Liver (tissue), 3 donors: ENCODE data around the gene TMEM163.

ENCODE experiments used
- ATF3 ChIP-seq: IDR thresholded peaks from 2 replicates; pipeline ENCODE4 v1.6.1; 2016; ENCODE audit warnings: antibody characterized with exemption
- CTCF ChIP-seq: fragments of 150-350 bp; IDR thresholded peaks from 2 replicates; pipeline ENCODE4 v1.5.1; 2017; ENCODE audit warnings: improper control_type of control experiment, low read depth, low read length; ENCODE audit not compliant: missing input control
- EGR1 ChIP-seq, 2 donors: IDR thresholded peaks; 2 replicates each; pipeline ENCODE4 v1.6.1; 2016 to 2018; ENCODE audit warnings: antibody characterized with exemption in 2 of 2, low read depth in 2 of 2
- FOXA1 ChIP-seq: IDR thresholded peaks from 2 replicates; pipeline ENCODE4 v1.6.1; 2016; ENCODE audit warnings: antibody characterized with exemption
- HNF4A ChIP-seq, 2 donors: conservative IDR thresholded peaks; 2 replicates each; pipeline ENCODE4 v1.6.1; 2016; ENCODE audit warnings: antibody characterized with exemption in 2 of 2, mild to moderate bottlenecking in 2 of 2
- JUND ChIP-seq, 2 donors: IDR thresholded peaks; 2 replicates each; pipeline ENCODE4 v1.6.1; 2016; ENCODE audit warnings: antibody characterized with exemption in 2 of 2
- MAX ChIP-seq: IDR thresholded peaks from 2 replicates; pipeline ENCODE4 v1.6.1; 2016; ENCODE audit warnings: antibody characterized with exemption
- RAD21 ChIP-seq, 2 donors: IDR thresholded peaks; 2 replicates each; pipeline ENCODE4 v1.6.1; 2016; ENCODE audit warnings: antibody characterized with exemption in 2 of 2, mild to moderate bottlenecking in 2 of 2
- REST ChIP-seq: IDR thresholded peaks from 2 replicates; pipeline ENCODE4 v1.6.1; 2016; ENCODE audit warnings: antibody characterized with exemption, mild to moderate bottlenecking
- RXRA ChIP-seq, 2 donors: IDR thresholded peaks; 2 replicates each; pipeline ENCODE4 v1.6.1; 2017 to 2018; ENCODE audit warnings: antibody characterized with exemption in 2 of 2, mild to moderate bottlenecking in 1 of 2
- SP1 ChIP-seq: IDR thresholded peaks from 2 replicates; pipeline ENCODE4 v1.6.1; 2018; ENCODE audit warnings: antibody characterized with exemption, mild to moderate bottlenecking
- TAF1 ChIP-seq: conservative IDR thresholded peaks from 2 replicates; pipeline ENCODE4 v1.6.1; 2016; ENCODE audit warnings: antibody characterized with exemption, mild to moderate bottlenecking
- YY1 ChIP-seq: IDR thresholded peaks from 2 replicates; pipeline ENCODE4 v1.6.1; 2016; ENCODE audit warnings: antibody characterized with exemption, mild to moderate bottlenecking
- donor health status: healthy.
- donor health status: healthy.

GRCh38 chr2:134712299-134712698 is 6.5 kb downstream of the TMEM163 start:
- TF ChIP-seq CTCF (no peak), REST (no peak), ATF3 (no peak), RAD21 (IDR thresholded peaks at IDR 0.05) (no peak), TAF1 (no peak), SP1 (no peak), YY1 (no peak), MAX (no peak), JUND (IDR thresholded peaks at IDR 0.05) (no peak), FOXA1 (no peak), EGR1 (IDR thresholded peaks at IDR 0.05; ENCODE audit: low read depth in 2 of 2) (no peak), HNF4A (conservative IDR thresholded peaks at IDR 0.05) (no peak), RXRA (IDR thresholded peaks at IDR 0.05) (no peak)
